KBM-7 (cell line): ENCODE results near the gene TPBG.
"Not testable (repeated sequence)": the region's sequence is repeated elsewhere in the genome, so short reads cannot be mapped to it uniquely, and the experiment has no call there.

Experiments used
- DNase-seq: peaks from one replicate; pipeline ENCODE4 v3.0.0-alpha.2; 2015
- in situ Hi-C: fragments of 300-500 bp; cut with MboI; formaldehyde crosslinking; loops from 2 replicates; pipeline ENCODE4 v1.14.3; 2020; ENCODE audit warnings: low sequenced_read_pairs, low pct_unique_long_range_greater_than_20kb, mixed read lengths

Gene TPBG

DNA sequence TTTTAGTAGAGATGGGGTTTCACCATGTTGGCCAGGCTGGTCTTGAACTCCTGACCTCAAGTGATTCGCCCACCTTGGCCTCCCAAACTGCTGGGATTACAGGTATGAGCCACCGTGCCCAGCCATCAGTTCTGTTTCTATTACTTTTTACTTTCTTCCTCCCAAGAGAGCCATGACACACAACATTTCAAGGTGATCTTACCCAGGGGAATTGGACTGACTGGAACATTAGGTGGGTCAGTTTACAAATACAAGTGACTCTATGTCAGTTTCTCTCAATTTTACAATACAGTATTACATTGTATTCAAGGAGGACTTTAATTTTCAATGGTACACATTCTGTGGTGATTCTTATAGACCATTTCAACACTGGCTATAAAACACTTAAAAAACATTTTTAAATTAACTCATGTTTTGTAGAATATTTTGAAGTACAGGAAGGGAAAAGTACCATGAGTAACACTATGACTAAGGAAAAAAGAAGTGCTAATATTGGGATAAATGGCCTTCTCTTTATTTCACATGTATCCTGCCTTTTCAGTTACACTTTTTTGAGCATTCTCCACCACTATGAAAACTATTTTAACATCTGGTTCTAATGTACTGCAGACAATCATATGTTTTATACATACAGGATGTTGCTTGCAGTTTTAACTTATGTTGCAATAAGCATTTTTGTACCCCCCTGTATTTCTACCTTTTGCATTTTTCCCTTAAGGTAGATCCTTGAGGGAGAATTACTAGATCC lies 8.4 kb downstream of the TPBG start:
- in situ Hi-C loops: no loop called here
- no peak for DNase-seq

DNA sequence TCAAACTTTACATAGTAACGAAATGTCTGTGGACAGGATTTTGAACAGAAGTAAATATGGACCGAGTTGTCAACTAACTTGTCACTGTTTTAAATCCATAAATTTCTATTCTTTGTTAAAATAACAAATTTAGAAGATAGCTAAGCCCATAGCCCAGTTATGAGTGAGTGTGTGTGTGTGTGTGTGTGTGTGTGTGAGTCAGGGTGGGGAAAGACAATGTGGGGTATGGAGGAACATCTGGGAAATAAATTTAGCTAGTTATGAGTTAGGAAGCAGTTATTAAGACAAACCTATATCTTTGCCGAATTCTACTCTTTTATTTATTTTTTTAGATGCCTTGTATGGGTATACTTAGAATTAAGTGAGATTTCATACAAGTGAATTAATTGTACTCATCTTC lies 9.0 kb downstream of the TPBG start:
- no peak for DNase-seq
- in situ Hi-C loops: no loop called here

DNA sequence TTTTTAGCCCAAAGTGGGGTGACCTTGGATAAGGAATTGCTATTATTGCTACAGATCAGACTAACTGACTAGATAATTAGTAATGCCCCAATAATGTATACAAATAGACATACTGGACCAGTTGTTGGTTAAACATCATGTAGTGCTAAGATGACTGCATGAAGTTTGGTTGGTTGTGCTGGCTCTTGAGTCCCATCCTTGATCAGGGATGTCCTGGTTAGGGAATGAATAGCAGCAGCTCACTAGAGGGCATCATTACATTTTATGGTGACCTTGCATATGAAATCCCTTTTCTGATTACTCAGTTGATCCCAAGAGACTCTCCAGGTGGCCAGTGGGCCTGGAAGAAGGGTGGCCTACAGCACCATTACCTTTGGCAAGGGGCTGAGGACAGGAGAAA lies 10.9 kb downstream of the TPBG start:
- DNase-seq: no peak
- in situ Hi-C loops: no loop called here

DNA sequence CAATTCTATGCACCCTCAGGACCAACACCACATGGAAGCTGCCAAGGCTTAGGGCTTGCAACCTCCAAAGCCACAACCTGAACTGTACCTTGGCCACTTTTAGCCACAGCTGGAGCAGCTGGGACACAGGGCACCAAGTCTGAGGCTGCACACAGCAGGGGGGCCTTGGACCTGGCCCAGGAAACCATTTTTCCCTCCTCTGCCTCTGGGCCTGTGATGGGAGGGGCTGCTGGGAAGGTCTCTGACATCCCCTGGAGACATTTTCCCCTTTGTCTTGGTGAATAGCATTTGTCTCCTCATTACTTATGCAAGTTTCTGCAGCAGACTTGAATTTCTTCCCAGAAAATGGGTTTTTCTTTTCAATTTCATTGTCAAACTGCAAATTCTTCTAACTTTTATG lies 13.0 kb downstream of the TPBG start:
- DNase-seq: no peak
- in situ Hi-C loops: no loop called here

DNA sequence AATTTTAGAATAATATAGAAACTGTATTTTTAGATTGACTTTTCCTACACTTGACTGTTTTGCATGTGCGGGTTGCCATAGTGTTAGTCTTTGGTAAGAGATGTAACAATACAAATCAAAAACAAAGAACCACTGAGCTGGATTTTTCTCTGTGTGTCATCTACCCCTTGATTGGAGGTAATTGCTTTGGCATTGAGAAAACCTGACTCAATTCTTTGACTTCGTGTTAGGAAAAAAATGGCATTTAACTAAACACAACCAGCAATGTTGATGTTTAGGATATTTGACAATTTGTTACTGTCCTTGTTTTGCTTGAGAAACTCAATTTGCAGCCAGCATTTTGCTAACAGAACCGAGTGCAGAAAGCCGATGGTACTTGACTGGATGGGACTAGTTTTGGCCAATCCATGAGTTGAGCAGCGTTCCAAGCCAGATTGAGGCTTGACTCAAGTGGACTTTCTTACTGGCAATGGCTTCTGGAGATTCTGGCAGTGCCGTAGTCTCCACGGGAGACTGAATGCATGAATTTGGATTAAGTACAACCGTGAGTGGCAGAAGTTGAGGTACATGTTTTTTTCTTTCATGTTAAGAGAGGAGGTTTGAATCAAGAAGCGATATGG lies 17.1 kb downstream of the TPBG start:
- no peak for DNase-seq

DNA sequence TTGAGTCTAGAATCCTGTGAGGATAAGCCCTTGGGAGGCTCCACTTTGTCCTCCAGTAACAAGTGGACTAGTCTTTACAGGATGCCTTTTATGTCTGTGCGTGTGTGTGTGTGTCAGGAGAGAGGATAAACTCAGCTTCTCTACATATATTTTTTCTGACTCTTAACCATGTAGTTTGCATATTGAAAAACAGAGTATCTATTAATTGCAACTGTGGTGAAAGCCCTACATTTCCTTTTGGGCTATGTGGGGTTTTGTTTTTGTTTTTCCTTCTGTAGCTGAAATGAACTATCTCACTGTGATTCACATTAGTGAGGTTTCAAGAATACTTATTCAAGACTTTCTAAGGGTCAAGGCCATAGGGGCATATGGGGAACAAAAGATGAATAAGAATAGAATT lies 17.7 kb downstream of the TPBG start:
- DNase-seq: no peak
- in situ Hi-C loops: no loop called here

More for the DNA sequence above, 17.1 kb downstream of the TPBG start:
- in situ Hi-C loops: no loop called here

DNA sequence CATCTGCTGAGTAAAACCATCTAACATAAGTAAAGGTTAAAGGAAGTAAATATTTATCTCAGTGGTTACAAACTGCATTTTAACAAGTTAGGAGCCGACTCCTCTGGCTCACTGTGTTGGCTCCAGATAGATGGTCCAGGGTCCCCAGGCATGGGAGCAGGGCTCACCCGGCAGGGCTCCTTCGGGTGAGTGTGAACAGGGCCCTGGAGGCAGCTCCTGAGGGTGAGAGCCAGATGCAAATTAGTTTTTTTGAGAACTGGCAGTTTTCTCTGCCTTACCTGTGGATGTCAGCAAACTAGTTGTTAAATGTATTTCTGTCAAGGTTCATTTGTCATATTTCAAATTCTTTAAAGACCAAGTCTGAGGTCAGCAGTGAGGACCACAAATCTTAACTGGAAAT lies 21.5 kb downstream of the TPBG start:
- no peak for DNase-seq
- in situ Hi-C loops: no loop called here

DNA sequence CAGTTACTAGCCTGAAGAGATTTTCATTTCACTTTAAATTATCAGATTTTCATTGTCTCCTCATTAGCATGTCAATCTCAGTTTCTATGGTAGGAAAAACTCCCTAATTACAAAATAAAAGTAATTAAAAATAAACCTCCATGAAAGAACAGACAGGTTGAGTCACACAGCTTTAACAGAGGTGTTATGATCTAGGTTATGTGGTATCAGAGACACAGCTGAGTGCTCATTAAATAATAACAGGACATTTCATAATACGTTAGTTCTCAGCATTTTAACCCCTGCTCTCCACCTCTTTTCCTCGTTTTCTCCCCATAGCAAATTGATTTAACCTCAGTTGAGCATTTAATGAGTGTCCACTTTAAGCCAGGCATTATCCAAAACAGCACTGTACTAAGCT lies 21.9 kb downstream of the TPBG start:
- in situ Hi-C loops: no loop called here
- no peak for DNase-seq

DNA sequence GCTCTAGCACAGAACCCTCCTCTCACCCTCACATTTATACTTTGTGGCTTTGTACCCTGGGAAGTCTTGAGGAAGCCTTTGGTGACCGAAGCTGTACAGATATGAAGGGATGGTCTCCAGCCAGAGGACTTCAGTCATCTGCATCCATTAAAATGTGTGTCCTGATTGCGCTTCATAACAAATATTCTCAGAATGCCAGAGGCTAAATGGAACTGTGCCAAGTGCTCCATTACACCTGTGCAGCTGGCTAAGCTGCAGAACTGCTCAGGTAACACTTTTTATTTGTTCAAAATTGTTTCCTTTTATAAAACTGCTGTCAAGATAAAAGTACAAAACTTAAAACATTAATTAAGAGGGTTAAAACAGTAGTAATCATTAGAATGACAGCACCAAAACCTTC lies 22.3 kb downstream of the TPBG start:
- DNase-seq: no peak
- in situ Hi-C loops: no loop called here

DNA sequence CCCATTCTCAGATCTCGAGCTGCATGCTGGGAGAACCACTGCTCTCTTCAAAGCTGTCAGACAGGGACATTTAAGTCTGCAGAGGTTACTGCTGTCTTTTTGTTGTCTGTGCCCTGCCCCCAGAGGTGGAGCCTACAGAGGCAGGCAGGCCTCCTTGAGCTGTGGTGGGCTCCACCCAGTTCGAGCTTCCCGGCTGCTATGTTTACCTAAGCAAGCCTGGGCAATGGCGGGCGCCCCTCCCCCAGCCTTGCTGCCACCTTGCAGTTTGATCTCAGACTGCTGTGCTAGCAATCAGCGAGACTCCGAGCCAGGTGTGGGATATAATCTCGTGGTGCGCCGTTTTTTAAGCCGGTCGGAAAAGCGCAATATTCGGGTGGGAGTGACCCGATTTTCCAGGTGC lies 31.2 kb downstream of the TPBG start:
- in situ Hi-C loops, DNase-seq: not testable (repeated sequence)

DNA sequence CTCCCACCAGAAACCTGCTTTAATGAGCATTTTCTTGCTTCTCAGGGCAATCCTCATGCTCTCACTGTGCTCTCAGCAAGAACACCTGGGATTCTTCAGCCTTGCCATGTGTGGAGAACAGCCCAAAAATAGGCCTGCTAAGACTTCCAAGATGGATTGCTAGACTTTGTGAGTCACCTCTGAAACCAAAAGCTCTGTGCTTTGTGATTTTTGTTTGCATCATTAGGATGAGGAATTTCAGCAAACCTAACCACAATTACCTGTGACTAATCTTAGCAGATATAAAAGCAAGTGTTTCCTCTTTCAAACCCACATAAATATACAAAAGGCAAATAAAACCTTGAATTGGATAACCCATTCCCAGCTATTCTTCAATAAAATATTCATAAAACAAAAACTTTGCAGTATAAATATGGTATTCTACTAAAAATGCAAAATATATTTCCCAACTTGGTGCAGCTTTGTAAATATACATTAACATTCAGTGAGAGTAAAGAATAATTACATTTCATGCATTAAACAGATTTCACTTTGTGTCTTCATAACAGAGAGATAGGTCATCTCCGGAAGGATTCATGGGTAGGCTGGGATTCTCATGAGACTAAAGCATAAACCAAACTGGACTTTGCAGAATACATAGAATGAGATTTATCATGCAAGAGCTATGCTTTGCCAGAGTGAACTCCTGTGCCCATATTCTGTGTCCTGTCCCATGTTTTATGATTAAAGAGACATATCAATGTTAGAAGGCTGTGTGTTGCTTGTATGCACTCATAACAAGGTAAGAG lies 33.5 kb downstream of the TPBG start:
- DNase-seq: no peak
- in situ Hi-C loops: no loop called here

DNA sequence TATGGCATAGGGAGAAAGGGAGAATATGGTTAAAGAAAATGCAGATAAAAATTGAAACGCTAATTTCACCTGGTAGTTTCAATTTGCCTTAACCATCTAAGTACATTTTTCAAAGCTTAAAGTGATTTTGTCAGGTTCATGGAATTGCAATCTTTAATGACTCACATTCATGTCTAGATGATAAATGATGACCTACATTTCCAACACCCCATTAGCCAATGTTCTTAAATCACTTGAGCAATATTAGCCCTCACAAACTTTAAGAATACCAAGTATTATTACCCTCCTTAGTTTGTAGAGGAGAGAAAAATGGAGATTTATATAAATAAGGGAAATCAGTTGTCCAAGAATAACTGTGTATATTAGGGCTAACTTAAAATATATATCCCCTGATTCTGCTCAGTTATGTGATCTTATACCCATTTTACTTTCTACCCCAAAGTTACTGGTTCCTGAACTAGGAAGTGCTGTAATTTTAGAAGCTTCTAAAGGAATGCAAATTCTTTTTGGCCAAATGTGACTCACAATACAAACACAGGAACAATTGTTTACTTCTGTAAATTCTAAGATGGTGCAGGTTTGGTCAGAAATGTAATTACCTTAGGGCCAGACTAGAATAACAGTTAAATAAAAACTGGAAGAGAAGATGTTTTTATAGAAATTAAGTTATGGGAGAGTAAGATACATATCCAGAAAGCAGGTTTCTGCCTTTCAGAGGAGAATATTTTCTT lies 34.5 kb downstream of the TPBG start:
- DNase-seq: no peak
- in situ Hi-C loops: no loop called here

DNA sequence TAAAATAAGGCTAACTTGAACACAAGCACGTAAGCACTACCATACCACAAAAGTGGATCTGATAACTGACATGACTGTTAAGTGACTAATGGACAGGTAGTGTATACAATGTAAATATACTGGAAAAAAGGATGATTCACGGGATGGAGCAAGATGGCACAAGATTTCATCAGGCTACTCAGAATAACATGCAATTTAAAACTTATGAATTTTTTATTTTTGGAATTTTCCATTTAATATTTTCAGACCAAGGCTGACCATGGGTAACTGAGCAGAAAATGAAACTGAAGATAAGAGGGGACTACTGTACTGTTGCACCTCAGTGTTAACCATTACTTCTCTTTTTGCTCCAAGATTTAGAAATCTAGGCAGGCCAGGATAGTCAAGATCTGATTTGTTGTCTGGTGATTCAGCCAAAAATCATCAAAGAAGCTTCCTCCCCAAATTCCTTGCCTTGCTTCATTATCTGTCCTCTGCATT lies 45.4 kb downstream of the TPBG start:
- in situ Hi-C loops: no loop called here
- no peak for DNase-seq

DNA sequence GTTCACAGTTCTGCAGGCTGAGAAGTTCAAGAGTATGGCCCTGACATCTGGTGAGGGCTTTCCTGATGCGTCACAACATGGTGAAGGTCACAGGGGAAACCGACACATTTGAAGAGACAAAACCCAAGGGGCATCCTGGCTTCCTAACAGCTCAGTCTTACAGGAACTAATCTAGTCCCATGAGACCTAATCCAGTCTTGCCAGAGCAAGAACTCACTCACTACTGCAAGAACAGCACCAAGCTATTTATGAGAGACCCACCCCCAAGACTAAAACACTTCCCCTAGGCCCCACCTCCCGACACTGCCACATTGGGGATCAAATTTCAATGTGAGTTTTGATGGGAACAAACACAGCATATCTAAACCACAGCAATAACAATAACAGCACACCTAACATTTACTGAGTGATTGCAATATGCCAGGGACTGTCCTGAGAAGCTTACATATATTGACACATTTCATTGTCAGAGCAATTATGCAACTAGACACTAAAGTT lies 46.6 kb downstream of the TPBG start:
- in situ Hi-C loops: no loop called here
- DNase-seq: no peak

DNA sequence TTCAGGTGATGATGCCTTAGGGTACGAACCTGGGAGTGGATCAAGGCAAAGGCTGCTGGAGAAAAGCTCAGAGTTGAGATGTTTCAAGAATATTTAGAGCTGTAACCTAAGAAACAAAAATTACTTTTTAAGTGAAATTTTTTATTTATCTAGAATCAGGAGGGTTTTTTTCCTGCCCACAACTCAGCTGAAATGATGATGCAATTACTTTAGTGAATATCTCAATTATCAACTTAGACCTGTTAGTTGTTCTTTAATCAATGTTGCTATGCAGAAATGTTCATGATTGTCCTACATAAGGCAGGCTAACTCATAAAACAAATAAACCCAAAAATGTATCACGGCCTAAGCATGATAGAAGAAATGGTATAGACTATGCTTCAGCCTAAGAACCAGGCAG lies 50.3 kb downstream of the TPBG start:
- in situ Hi-C loops: no loop called here
- DNase-seq: no peak

DNA sequence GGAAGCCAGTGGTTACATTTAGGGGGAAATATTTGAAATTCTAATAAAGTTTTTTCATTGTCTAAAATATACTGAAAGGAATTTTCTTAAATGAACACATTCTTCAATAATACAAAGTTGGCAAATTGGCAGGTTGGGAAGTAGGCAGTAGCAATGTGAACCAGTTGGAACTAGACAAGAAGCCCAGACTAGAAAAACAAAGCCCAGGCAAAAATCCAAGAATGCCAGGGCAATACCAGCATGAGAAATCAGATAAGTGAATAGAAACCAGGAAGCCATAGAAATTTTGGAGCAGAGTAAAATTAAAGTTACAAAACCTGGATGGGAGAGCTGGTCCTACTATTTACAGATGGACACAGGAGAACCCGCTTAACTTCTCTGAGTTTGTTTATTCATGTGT lies 52.2 kb downstream of the TPBG start:
- in situ Hi-C loops: no loop called here
- DNase-seq: no peak

DNA sequence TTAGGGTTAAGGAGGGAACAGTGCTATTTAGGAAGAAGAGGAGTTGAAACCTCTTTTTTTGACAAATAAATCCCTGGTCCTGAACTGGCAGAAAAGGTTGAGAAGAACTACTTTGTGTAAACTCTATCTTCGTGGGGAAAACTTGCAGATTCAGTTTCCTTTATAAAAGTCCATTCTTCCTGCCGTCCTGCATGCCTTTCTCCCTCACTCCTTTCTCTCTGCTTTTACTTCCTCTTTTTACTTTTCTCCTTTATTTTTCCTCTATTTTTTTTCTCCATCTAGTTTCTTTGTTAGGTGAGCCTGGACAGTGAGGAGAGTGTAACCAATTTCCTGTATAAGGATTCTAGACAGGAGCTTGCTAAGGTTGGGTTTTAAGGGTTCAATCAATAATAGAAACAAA lies 52.7 kb downstream of the TPBG start:
- DNase-seq: peak; percentile 7
- in situ Hi-C loops: no loop called here
